GM19035 (cell line): Measurements from ENCODE around the gene MCHR1.
"Not testable (repeated sequence)": the region's sequence is repeated elsewhere in the genome, so short reads cannot be mapped to it uniquely, and the experiment has no call there.

Experiments
- ATAC-seq: cut with Tn5 transposase; IDR thresholded peaks from one replicate; pipeline ENCODE4 v1.9.1; 2021; ENCODE audit not compliant: unreplicated experiment

MCHR1 gene

GRCh38 chr22:40687706-40688105 is 8.4 kb downstream of the MCHR1 start:
- no peak for ATAC-seq

DNA sequence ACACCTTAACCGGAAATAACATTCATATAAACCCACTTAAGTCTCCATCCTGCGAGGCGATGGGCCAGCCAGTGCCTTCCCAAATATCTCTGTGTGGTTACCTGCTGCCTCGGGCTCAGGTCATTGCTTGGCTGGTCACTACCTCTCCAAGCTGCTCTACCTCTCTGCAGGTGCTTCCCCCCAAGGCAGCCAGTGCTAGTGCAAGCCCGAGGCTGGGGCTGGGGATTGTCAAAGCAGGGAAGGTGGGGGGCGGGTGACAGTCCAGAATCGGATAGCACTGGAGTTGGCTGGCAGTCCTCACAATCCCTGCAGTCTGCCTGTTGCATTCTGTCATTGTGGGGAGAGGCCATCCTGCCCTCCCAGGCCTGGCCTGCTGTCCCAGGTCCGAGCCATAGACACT is 11.1 kb downstream of the MCHR1 start:
- ATAC-seq: no peak

- ATAC-seq: no peak
Measured at GRCh38 chr22:40691532-40691931, 12.2 kb downstream of the MCHR1 start.

DNA sequence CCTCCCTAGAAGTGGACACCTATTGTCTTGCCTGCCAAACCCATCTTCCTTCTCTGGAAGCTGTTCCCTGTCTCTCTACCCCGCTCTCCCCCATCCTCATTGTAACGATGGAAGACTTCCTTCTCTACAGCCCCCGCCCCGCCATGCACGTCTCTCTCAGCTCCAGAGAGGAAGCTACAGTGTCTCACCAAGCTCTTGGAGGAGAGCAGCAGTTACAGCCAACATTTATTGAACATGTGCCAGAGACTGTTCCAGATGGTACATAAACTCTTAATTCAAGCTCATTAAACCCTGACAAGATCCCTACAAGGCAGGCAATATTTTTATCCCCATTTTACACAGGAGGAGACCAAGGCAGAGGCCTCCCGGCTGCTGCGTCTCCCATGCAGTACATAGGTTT is 15.1 kb downstream of the MCHR1 start:
- no peak for ATAC-seq

- ATAC-seq: no peak
Measured at GRCh38 chr22:40701274-40701673, 22.0 kb downstream of the MCHR1 start.

- no peak for ATAC-seq
Measured at GRCh38 chr22:40703174-40703573, 23.9 kb downstream of the MCHR1 start.

DNA sequence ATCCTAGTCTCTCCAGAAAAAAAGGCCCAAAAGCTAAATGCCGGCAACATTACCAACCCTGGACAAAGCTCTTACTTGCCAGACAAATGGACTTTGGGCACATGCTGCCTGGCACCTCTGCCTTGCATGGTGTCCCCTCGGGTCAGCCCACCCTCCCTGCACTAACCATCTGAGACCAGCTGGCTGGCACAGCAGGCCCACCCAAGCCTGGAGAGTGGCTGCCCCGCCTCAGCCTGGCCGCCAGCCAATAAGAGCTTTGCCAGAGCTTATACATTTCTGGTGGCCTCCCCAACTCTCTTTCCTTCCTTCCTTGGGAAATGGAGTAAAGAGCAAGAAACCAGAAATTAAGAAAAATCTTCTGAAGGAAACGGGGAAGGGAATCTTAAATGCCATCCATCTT is 24.5 kb downstream of the MCHR1 start:
- ATAC-seq: no peak

- no peak for ATAC-seq
Measured at GRCh38 chr22:40705918-40706682, 26.8 kb downstream of the MCHR1 start.

DNA sequence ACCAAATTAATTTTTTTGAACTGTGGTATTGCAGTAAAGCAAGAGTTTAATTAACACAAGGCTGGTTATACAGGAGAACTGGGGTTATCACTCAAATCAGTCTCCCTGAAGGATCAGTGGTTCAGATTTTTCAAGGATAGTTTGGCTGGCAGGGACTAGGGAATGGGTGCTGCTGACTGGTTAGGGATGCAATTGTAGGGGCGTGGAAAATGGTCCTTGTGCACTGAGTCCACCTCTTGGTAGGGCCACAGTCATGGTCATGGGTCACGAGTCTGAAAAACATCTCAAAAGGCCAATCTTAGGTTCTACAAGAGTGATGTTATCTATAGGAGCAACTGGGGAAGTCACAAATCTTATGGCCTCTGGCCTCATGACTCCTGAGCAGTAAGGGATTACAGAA is 27.9 kb downstream of the MCHR1 start:
- ATAC-seq: no peak

DNA sequence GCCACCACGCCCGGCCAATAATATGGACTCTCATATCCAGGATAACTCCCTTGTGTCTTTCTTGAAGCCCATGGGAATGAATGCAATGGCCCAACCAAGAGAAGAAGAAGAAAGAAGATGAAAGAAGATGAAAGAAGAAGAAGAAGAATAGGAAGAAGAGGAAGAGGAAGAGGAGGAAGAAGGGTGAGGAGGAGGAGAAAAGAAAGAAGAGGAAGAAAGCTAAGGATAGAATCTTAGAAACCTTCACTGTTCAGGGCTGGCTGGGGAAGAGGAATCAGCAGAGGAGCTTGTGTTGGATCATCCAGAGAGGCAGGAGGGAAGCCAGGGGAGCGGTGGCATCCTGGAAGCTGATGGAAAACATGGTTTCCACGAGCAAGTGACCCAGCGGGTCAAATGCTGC is 28.9 kb downstream of the MCHR1 start:
- ATAC-seq: no peak

DNA sequence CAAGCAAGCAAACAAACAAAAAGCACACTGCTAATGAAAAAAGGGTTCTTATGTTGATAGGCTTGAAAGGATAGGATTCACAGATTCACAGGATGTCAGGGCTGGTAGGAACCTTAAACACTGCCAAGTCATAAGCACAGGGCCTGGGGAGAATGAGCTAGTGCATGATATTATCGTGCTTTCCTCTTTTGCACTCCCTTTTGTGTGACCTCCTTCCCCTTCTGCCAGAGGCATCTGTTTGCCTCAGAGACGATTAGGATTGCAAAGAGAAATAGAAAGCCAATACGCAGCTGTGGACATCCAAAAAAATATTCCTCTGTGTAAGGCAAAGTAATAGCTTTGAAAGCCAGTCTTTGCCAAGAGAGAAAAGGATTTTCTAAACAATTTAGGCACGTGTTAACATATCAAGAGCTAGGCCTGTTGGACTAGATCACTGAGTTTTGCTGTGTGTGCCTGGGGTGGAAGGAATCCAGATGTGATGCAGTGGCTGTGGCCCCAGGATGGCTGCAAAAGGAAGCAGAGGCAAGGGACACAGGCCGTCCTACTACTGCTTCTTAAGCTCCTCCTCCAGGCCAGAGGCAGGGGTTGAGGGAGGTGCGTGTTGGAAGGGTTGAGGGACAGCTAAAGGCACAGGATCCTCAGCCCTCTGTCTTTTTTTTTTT is 30.6 kb downstream of the MCHR1 start:
- ATAC-seq: no peak

DNA sequence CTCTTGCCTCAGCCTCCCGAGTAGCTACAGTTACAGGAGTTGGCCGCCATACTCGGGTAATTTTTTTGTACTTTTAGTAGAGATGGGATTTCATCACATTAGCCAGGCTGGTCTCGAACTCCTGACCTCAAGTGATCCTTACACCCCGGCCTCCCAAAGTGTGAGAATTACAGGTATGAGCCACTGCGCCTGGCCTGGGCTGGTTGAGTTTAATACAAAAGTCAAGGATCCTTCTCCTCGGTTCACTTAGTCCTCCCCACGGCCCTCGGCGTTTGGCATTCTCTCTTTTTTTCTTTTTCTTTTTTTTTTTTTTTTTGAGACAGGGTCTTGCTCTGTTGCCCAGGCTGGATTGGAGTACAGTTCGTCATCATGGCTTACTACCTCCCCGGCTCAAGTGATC is 33.0 kb downstream of the MCHR1 start:
- no peak for ATAC-seq

DNA sequence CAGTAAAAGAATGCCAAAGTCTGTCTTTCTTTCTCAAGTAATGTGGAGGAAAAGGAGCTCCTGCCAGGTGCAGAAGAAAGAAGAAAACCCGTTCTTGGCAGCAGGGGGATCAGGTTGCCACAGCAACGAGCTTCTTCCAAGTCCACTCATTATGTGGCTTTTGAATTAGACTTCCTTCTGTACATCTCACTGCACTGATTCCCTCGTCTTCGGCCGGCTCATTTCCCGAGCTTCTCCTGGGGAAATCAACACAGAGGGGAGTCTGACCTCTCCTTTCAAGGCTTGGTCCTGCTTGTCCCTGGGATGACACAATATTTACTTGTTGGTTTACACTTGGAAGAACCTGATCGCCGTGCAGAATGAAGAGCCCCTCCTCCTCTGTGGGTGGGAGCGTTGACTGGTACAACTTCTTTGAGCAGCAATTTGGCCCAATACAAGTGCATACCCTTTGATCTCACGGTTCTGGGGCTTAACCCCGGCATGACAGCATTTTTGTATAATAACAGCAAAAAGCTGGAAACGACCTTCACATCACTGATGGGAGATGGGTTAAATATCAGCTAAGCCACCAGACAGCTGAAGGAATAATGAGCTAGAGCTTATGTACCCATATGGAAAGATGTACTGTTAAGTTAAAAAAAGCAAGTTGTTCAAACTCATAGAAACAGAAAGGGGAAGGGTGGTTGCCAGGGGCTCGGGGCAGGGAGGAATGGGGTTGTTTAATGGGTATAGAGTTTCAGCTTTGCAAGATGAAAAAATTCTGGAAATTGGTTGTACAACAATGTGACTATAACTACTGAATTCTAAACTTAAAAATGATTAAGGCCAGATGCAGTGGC is 35.4 kb downstream of the MCHR1 start:
- no peak for ATAC-seq

GRCh38 chr22:40716116-40716515 is 36.8 kb downstream of the MCHR1 start:
- ATAC-seq: no peak

GRCh38 chr22:40717657-40718056 is 38.4 kb downstream of the MCHR1 start:
- not testable (repeated sequence) for ATAC-seq

- ATAC-seq: no peak
Measured at GRCh38 chr22:40718250-40719204, 39.2 kb downstream of the MCHR1 start.

- ATAC-seq: no peak
Measured at GRCh38 chr22:40719599-40719998, 40.3 kb downstream of the MCHR1 start.

GRCh38 chr22:40720156-40720537 is 40.9 kb downstream of the MCHR1 start:
- ATAC-seq: not testable (repeated sequence)

DNA sequence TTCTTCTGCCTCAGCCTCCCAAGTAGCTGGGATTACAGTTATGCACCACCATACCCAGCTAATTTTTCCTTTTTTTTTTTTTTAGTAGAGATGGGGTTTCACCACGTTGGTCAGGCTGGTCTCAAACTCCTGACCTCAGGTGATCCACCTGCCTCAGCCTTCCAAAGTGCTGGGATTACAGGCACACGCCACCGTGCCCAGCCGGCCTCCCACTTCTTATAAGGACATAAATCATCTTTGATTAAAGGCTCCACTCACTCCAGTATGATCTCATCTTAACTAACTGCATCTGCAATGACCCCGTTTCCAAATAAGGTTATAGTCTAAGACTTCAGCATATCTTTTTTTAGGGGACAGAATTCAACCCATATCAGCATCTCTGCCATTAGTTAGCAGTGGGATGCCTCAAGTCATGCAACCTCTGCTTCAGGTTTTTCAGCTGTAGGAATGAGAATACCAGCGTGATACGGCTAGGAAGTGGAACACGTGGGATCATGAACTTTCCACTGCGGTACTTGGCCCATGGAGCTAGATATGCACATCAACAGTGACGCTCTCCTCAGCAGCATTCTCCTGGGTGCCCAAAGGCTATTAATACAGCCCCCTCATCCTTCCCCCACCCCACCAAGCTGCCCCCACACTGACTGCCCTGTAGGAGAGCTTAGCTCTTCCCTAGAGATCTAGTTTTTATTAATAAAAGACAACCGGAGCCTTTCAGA is 41.4 kb downstream of the MCHR1 start:
- ATAC-seq: no peak

- ATAC-seq: no peak
Measured at GRCh38 chr22:40721266-40721665, 42.0 kb downstream of the MCHR1 start.
